ENCODE data around the gene VMAC.

Gene VMAC

DNA sequence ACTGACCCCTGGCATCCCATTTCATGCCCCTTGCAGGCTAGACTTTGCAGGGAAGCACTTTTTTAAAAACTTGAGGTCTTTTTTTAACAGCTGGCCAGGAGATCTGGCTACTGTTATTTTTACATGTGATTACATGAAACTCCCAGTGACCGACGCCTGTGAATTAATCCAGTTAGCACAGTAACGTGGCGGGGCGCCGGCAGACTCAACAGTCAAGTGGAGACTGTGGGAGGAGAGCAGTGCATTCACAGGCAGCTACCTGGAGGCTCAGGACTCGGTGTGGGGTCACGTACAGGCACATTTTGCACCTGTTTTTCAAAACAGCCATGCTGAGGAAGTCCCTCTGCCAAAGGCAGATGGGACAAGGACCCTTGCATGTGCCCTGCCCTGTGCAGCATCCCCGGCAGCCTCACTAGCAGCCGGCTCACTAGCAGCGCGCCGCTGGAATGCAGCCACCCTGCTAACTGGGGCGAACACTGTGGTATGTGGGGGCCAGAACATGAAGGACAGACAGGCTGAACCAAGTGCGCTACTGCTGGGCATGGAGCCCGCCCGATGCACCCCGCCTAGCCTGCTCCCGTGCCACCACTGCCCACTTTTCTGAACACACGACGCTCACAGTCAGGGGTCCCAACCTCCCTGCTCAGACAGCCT lies 28.1 kb downstream of the VMAC start:
- no peak for FAIRE-seq

DNA sequence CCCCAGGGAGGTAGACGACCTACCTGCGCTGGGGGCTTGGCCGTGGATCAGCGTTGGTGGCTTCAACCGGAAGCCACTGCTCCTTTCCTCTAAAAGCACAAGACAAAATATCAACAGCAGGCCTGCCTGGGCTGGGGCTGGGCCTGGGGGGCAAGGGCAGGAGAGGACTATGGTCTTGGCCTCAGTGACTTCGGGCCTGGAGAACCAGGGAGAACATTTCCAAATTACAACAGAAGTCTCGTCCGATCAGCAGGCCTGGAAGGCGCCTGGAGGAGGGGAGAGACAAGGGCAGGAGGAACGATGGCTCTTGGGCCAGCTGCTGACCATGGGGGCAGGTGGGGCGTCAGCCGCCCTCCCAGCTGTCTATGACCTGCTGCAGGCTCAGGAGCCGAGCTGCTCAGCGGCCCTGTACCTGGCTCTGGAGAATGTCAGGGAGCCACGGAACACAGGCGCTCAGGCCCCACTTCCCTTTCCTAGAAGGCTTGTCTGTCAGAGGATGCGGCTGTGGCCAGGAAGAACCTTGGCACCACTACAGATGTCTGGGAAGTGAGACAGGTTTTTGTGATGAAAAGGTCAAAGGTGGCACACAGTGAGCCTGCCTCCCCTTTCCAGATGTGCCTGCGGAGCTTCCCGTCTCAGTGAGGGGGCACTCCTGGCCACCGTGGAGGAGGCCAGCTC lies 28.9 kb downstream of the VMAC start:
- FAIRE-seq = no peak

GRCh38 chr19:5934069-5934401 lies 29.4 kb downstream of the VMAC start:
- FAIRE-seq = no peak

DNA sequence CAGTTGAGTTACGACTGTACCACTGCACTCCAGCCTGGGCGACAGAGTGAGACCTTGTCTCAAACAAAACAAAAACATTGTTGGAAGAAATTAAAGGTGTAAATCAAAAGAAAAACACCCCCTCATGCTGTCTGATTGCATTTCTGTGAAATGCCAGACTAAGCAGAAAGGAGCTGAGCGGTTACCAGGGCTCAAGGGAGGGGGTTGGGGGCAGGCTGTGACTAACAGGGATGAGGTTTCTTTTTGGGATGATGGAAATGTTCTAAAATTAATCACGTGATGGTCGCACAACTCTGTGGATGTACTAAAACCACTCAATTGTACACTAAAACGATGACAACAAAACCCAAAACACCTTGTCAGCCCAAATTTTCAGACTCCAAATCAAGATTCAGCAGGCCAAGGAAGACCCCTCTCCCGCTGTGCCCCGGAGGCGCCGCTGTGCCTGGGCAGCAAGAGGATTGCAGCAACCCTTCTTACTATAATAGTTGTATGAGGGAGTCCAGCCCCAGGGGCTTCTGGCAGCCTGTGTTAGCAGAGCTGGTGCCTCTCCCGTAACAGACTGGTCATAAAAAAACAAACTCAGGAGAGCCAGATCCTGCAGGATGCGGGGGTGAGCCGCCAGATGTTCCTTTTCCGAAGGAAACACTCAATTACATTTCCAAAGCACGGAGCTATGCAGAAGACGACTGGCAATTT lies 30.3 kb downstream of the VMAC start:
- FAIRE-seq = no peak

- FAIRE-seq = no peak
These were observed 31.0 kb downstream of the VMAC start for GRCh38 chr19:5935473-5936291.

GRCh38 chr19:5936292-5936592 lies 31.6 kb downstream of the VMAC start:
- FAIRE-seq = no peak

GRCh38 chr19:5937550-5937949 lies 32.9 kb downstream of the VMAC start:
- no peak for FAIRE-seq

GRCh38 chr19:5940260-5941208 lies 35.9 kb downstream of the VMAC start:
- FAIRE-seq = no peak

DNA sequence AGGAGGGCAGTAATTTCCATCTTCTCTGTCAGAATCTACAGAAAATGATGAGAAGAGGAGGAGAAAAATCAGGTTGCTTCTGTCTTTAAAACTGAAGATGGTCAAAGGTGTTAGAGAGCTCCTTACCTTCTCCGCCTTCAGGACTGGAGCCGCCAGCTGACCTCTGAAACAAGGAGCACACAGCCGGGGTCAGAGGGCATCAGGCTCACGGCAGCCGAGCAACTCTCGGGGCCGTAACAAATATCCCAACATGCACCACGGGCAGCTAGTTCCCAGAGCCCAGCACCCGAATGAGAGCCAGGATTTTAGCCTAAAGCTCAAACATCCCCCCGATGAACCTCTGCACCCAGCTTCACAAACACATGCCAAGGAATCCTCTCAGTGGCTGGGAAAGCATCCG lies 37.0 kb downstream of the VMAC start:
- FAIRE-seq = no peak

- no peak for FAIRE-seq
These were observed 38.4 kb downstream of the VMAC start for GRCh38 chr19:5943045-5943444.

DNA sequence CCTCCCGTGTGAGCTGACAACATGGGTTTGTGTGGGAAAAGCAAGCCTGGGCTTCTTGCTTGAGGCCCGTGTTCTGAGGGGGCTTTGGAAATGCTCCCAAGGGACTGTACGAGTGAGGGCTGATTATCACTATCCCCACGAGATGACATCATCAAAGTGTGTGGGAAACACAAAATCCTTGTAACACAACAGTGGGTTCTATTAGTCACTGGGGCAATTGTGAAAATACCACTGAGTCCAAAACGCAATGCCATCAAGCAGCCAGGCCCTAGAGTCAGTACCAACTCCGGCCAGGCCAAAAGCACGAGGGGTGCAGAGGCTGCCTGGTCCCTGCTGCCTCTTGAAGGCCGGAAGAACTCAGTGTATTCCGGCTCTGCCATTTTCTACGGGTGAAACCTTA lies 39.0 kb downstream of the VMAC start:
- no peak for FAIRE-seq

- no peak for FAIRE-seq
These were observed 42.8 kb downstream of the VMAC start for GRCh38 chr19:5947435-5947834.

- no peak for FAIRE-seq
These were observed 44.3 kb downstream of the VMAC start for GRCh38 chr19:5948752-5949564.

DNA sequence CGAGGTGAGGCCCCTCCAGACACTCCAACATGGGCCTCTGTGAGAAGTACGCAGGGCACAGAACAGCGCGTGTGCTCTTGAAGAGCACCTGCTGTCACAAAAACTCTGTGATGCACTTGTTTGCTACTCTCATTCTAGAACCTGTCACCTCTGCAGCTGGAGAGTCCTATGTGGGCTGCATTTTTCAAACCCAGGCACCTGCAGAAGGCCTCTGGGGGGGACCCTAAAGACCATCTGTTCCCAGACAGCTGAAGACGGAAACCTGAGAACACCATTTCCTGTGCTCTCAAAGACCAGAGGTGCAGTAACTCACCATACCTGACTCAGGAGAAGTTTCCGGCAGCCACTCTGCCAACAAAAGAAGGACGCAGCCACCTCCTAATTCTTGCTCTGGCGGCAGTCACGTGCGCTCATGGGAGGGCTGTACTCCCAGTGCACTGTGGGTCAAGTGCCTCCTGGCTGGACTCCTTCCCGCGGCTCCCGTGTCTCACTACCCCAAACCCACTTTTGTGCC lies 45.2 kb downstream of the VMAC start:
- no peak for FAIRE-seq

DNA sequence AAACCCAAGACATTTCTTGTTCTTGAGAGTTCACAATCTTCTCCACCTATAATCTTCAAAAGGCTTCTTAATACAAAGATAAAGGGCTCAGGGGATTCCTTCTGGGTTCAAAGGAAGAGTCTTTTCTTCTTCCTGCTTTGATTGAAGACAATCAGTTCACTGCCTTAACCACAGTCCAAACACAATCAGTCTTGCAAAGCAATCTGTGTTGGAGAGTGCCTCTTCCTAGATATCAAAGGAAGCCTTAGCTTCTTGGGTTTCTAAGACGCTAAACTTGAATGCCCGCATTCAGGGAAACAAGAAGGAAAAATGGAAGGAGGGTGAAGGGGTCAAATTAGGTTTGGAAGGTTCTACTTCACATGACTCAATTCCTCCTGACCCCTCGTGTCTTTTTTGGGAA lies 46.1 kb downstream of the VMAC start:
- no peak for FAIRE-seq

DNA sequence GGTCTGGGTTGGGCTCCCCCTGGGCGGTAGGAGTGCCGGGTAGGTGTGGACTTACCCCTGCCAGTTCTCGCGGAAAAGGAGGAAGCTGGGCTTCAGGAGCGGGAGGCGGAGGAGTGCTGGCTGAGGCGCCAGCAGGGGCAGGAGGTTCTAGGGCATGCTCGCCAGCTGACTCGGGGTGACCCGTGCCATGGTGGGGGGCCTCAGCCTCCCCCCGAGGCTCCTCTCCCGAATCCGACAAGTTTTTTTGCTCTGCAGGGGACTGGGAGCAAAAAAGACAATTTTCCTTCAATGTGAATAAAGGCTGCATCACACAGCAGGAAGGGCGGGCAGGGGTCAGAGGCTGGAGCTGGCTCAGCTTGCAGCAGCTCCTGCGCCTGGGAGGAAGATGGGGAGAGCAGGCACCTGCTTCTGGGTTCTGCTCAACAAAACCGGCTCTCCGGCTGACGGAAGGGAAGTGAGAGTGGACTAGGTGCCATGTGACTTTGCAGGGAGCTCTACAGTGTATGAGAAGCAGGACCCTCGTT lies 46.7 kb downstream of the VMAC start:
- FAIRE-seq = no peak

DNA sequence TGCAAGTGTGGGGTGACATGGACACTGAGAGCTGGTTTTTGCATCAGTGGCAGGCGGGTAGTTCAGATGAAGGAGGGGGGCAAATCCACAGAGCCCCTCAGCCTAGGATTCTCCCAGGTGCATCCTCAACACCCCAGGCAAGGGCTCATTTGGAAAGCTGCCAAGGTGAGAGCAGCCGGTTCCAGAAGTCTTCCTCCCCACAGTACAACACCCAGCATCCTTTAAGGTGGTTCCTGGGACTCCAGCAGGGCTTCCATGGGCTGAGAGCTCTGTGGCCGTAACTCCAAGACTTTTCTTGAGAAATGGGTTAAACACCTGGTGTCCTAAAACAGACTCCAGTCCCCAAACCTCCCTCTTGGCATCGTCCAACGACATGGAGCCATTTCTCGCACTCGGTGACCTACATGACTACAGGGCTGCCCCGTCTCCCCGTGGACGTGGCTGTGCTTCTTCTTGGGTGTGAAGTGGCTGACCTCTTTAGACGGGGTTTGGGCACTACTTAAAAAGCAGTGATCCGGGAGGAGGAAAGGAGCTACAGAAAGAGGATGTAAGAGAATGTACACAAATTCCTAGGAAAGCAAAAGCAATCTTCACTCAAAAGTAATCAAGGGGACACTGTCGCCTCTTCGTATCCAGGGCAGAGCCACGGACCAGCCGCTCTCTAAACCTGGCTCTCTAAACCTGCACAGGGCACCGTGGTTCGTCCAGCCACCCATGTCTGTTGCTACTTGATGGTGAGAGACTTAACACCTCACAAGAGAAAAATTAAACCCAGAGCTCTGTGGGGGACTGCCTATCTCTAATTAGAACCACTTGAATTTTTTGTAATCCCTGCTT lies 47.7 kb downstream of the VMAC start:
- no peak for FAIRE-seq

DNA sequence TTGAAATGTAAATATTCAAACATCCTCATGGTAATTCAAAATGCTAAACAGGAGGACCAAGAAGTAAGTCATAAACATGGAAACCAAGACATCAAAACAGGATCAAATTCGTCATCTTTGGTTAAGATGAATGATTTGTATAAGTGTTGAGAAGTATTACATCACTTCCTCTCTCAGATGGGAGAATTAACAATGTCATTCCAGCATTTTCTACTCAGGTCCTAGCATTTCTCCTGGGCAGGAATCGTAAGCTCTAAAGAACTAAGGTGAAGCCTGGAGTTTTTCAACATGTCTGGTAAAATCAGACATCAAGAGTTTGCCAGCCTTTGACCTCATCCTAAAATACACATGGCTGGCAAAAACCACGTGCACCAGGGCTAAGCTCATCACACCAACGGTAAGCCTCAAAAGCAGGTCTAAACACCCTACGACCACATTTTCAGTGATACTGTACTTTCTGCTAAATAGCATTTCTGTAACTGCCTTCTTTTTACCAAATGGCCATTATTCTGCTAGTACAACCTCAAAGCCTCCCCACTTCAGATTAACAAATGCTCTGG lies 48.4 kb downstream of the VMAC start:
- no peak for FAIRE-seq

DNA sequence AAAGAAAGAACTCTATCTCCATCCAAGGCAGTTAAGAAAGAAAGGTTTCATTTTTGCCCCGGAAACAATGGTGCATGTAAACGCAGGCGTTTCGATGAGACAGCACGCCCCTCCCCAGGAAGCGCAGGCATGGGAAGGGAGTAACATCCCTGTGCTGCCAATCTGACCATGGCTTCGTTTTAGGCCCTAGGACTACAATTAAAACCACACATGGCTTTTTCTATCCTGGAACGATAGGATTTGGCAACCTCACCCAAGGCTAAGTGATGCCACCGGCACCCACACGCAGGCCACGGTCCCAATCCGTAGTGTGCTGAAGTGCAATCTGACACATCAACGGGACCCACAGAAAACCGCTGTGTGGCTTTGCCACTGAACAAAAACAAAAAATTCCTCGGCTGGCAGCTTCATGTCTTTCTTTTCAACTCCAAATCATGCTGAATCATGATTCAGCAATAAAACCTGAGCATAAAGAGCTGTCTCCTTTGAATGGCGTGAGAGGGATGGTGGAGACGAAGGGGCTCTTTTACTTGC lies 49.1 kb downstream of the VMAC start:
- no peak for FAIRE-seq

DNA sequence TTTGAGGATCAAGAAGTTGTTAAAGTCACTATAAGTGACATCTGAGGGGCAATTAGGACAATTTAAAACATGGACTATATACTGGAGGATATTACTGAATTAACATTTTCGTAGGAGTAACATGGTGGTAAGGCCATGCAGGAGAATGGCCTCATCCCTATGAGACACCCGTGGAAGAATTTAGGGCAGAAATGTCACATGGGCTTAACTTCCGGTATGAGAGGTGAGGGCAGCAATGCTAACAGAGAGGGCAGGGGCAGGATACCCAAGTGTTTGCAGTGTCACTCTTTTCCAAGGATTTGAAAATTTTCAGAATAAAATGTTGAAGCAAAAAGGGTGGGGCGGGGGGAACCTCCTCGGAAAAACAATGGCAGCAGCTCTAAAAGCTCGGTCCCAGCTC lies 49.6 kb downstream of the VMAC start:
- no peak for FAIRE-seq
